ENCODE results near the gene CADM2. TPM values are rescaled to one million over a fixed set of nuclear protein-coding genes. Genes with fewer than 3 reads are reported as not detected.

CADM2 gene
- total RNA-seq, 1 donor = not detected

DNA sequence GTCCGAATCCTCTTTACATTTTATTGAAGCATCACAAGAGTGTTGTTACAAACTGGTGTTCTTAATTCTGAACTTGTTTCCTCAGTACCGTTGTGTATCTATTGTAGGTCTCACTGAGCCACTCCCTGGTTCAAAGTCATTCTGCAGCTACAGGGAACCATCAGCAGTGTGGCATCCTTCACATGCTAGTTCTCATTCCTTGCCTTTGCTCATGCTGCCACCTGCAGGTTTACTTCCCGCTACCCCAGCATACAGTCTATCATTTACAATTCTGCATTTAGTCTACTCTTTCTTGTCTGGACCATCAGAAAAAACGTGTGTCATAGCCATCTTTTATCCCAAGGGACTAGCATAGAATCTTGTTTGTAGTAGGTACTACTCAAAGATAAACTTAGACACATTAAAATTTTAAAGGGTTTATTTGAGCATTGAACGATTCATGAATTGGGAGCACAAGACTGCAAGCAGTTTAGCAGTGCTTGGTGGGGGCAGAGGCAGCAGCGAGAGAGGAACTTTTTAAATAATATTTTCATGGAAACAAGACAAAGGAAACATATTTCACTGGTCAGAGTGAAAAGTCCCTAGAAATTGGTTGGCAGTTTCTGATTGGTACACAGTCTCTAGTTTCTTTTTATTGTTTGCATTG lies 402.1 kb downstream of the CADM2 start:
- Histone ChIP-seq H3K4me2 (ENCODE audit: insufficient read depth, low read length) (no peak overlapping the region), H3K27ac (ENCODE audit: low read depth, low read length) (no peak overlapping the region), H2AFZ (ENCODE audit: low read length) (no peak overlapping the region), H3K9me3 (ENCODE audit: low read depth, low read length) (no peaks in the 10 kb centered on the region), H3K36me3 (ENCODE audit: insufficient read depth, low read length) (no peaks in the 10 kb centered on the region), H3K4me1 (ENCODE audit: insufficient read depth, low read length) (no peaks in the 10 kb centered on the region), H3K4me3 (ENCODE audit: insufficient read depth, low read length) (no peak overlapping the region), H3K27me3 (ENCODE audit: insufficient read depth, low read length) (no peaks in the 10 kb centered on the region), H4K20me1 (ENCODE audit: insufficient read depth, low read length) (no peaks in the 10 kb centered on the region), H3K79me2 (ENCODE audit: insufficient read depth, low read length) (no peaks in the 10 kb centered on the region)
- TF ChIP-seq, protein P1, sequence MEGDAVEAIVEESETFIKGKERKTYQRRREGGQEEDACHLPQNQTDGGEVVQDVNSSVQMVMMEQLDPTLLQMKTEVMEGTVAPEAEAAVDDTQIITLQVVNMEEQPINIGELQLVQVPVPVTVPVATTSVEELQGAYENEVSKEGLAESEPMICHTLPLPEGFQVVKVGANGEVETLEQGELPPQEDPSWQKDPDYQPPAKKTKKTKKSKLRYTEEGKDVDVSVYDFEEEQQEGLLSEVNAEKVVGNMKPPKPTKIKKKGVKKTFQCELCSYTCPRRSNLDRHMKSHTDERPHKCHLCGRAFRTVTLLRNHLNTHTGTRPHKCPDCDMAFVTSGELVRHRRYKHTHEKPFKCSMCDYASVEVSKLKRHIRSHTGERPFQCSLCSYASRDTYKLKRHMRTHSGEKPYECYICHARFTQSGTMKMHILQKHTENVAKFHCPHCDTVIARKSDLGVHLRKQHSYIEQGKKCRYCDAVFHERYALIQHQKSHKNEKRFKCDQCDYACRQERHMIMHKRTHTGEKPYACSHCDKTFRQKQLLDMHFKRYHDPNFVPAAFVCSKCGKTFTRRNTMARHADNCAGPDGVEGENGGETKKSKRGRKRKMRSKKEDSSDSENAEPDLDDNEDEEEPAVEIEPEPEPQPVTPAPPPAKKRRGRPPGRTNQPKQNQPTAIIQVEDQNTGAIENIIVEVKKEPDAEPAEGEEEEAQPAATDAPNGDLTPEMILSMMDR (IDR thresholded peaks at IDR 0.05; ENCODE audit: extremely low read depth, low read depth, low read length) = no peak
- DNase-seq (ENCODE audit: insufficient read length, low spot score, missing footprints) = no peak

DNA sequence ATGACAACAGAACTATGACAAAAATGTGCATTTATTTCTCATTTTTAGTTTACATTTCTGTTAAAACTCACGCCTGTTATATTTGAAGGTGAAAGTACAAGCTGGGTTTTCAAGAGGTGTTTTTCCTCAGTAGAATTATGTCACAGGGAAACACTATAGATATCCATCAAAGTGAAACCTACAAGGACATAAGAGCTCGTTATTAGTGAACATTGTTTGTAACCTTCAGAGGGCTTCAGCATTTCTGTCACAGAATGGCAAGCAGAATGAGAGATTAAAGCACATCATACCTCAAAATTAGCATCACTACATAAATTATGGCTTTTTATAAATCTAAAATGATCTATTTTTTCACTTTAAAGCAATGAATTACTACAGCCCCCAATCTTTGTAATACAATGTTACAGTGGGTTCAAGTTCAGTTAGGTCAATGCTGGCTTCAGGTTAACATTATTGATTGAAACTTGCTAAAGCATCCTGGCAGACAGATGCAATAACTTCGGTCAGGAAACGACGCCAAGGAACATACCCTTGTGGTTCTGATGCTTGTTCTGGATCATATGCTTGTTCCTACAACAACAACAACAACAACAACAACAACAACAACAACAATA lies 405.6 kb downstream of the CADM2 start:
- no peak overlapping the region for H2AFZ ChIP-seq (ENCODE audit: low read length)
- H4K20me1 ChIP-seq (ENCODE audit: insufficient read depth, low read length) = no peaks in the 10 kb centered on the region
- TF ChIP-seq, protein P1 (IDR thresholded peaks at IDR 0.05; ENCODE audit: extremely low read depth, low read depth, low read length) = no peak
- H3K27me3 ChIP-seq (ENCODE audit: insufficient read depth, low read length) = no peaks in the 10 kb centered on the region
- H3K9me3 ChIP-seq (ENCODE audit: low read depth, low read length) = no peaks in the 10 kb centered on the region
- H3K4me3 ChIP-seq (ENCODE audit: insufficient read depth, low read length) = no peak overlapping the region
- no peaks in the 10 kb centered on the region for H3K79me2 ChIP-seq (ENCODE audit: insufficient read depth, low read length)
- no peak overlapping the region for H3K27ac ChIP-seq (ENCODE audit: low read depth, low read length)
- H3K4me2 ChIP-seq (ENCODE audit: insufficient read depth, low read length) = no peak overlapping the region
- DNase-seq (ENCODE audit: insufficient read length, low spot score, missing footprints) = no peak
- no peaks in the 10 kb centered on the region for H3K36me3 ChIP-seq (ENCODE audit: insufficient read depth, low read length)
- no peaks in the 10 kb centered on the region for H3K4me1 ChIP-seq (ENCODE audit: insufficient read depth, low read length)

DNA sequence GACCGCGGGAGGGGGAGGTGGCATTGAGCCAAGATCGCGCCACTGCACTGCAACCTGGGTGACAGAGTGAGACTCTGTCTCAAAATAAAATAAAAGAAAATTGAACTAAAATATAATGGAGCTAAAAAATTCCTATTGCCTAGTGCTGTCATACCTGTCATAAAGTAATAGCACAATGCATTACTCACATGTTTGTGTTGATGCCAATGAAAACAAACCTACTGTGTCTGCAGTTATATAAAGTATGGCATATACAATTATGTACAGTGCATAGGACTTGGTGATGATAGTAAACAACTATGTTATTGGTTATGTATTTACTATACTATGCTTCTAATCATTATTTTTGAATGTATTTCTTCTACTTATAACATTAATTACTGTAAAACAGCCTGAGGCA lies 411.6 kb downstream of the CADM2 start:
- H3K79me2 ChIP-seq (ENCODE audit: insufficient read depth, low read length) = no peaks in the 10 kb centered on the region
- H3K27ac ChIP-seq (ENCODE audit: low read depth, low read length) = no peak overlapping the region
- H2AFZ ChIP-seq (ENCODE audit: low read length) = no peak overlapping the region
- no peaks in the 10 kb centered on the region for H3K36me3 ChIP-seq (ENCODE audit: insufficient read depth, low read length)
- H3K27me3 ChIP-seq (ENCODE audit: insufficient read depth, low read length) = no peaks in the 10 kb centered on the region
- H4K20me1 ChIP-seq (ENCODE audit: insufficient read depth, low read length) = no peaks in the 10 kb centered on the region
- H3K4me1 ChIP-seq (ENCODE audit: insufficient read depth, low read length) = no peaks in the 10 kb centered on the region
- no peak overlapping the region for H3K4me2 ChIP-seq (ENCODE audit: insufficient read depth, low read length)
- TF ChIP-seq, protein P1 (IDR thresholded peaks at IDR 0.05; ENCODE audit: extremely low read depth, low read depth, low read length) = no peak
- no peak for DNase-seq (ENCODE audit: insufficient read length, low spot score, missing footprints)
- H3K4me3 ChIP-seq (ENCODE audit: insufficient read depth, low read length) = no peak overlapping the region
- H3K9me3 ChIP-seq (ENCODE audit: low read depth, low read length) = no peaks in the 10 kb centered on the region

DNA sequence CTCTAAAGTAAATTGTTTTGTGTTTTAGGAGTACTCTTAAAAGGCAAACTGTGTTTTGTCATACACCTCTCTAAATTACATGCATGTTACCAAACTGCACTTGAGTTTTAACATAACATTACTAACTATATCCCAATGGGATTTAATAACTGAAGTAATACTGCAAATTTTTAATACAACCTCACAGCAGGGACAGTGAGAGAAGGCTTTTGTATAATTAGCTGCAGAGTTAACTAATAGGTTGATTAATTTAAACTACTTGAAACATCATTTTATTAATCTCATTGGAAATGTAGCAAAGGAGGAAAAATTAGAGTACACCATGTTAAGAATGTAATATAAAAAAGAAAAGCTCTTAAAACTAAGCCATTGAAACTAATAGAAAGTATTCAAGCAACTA lies 417.3 kb downstream of the CADM2 start:
- H3K4me1 ChIP-seq (ENCODE audit: insufficient read depth, low read length) = no peaks in the 10 kb centered on the region
- H4K20me1 ChIP-seq (ENCODE audit: insufficient read depth, low read length) = no peaks in the 10 kb centered on the region
- TF ChIP-seq, protein P1 (IDR thresholded peaks at IDR 0.05; ENCODE audit: extremely low read depth, low read depth, low read length) = no peak
- H3K36me3 ChIP-seq (ENCODE audit: insufficient read depth, low read length) = no peaks in the 10 kb centered on the region
- H3K79me2 ChIP-seq (ENCODE audit: insufficient read depth, low read length) = no peaks in the 10 kb centered on the region
- no peaks in the 10 kb centered on the region for H3K9me3 ChIP-seq (ENCODE audit: low read depth, low read length)
- H3K27me3 ChIP-seq (ENCODE audit: insufficient read depth, low read length) = no peaks in the 10 kb centered on the region
- no peak overlapping the region for H3K4me2 ChIP-seq (ENCODE audit: insufficient read depth, low read length)
- no peak overlapping the region for H2AFZ ChIP-seq (ENCODE audit: low read length)
- no peak overlapping the region for H3K27ac ChIP-seq (ENCODE audit: low read depth, low read length)
- H3K4me3 ChIP-seq (ENCODE audit: insufficient read depth, low read length) = no peak overlapping the region
- no peak for DNase-seq (ENCODE audit: insufficient read length, low spot score, missing footprints)

Data from osteoblast (primary cell).